ENCODE measurements around the gene KSR2.

DNA sequence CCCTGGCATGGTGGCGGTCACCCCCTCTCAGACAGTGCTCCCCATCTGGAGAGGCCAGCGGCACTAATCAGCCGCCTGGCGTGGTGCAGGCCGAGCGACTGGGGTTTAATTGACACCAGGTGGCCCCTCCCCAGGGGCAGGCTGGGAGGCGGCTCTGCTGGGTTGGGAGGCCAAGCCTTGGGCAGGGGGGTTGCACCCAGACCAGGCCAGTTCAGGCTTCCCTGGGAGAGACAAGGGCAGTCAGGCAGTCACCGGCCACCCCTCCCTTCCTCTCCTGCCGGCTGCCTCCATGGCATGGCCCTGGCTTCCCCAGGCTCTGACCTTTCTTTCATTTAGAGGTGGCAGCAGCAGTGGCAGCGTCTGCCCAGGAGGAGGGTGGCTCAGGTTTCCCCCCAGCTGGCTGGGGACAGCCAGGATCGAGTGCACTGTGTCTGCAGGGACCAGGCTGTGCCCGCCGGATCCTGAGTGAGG, 529.2 kb downstream of the KSR2 start:
- TF ChIP-seq CTCF (conservative IDR thresholded peaks at IDR 0.05) (no peak), EZH2 (IDR thresholded peaks at IDR 0.05; ENCODE audit: low read depth) (no peak)
